HL-60 (cell line): ENCODE measurements around the gene WDR64.

ENCODE experiments used
- GABPA ChIP-seq: IDR thresholded peaks from 2 replicates; pipeline ENCODE4 v1.6.1; 2012; ENCODE audit warnings: low read depth
- POLR2AphosphoS5 ChIP-seq: IDR thresholded peaks from 2 replicates; pipeline ENCODE4 v1.6.1; 2012; ENCODE audit warnings: low read depth
- SPI1 ChIP-seq: IDR thresholded peaks from 2 replicates; pipeline ENCODE4 v1.6.1; 2012; ENCODE audit warnings: low read depth, mild to moderate bottlenecking, borderline replicate concordance
- TF ChIP-seq, protein P1 (sequence below): IDR thresholded peaks from one replicate; pipeline ENCODE4 v1.5.1; 2011; ENCODE audit warnings: low read length, control low read depth, inconsistent platforms; ENCODE audit not compliant: insufficient read depth

GRCh38 chr1:241849345-241849695 is 197.2 kb downstream of the WDR64 start:
- TF ChIP-seq, protein P1, sequence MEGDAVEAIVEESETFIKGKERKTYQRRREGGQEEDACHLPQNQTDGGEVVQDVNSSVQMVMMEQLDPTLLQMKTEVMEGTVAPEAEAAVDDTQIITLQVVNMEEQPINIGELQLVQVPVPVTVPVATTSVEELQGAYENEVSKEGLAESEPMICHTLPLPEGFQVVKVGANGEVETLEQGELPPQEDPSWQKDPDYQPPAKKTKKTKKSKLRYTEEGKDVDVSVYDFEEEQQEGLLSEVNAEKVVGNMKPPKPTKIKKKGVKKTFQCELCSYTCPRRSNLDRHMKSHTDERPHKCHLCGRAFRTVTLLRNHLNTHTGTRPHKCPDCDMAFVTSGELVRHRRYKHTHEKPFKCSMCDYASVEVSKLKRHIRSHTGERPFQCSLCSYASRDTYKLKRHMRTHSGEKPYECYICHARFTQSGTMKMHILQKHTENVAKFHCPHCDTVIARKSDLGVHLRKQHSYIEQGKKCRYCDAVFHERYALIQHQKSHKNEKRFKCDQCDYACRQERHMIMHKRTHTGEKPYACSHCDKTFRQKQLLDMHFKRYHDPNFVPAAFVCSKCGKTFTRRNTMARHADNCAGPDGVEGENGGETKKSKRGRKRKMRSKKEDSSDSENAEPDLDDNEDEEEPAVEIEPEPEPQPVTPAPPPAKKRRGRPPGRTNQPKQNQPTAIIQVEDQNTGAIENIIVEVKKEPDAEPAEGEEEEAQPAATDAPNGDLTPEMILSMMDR = no peak
- TF ChIP-seq POLR2AphosphoS5 = no peak
- TF ChIP-seq GABPA = no peak
- TF ChIP-seq SPI1 = no peak
